WTC11 (cell line): ENCODE data around the gene SLC17A8. TPM values are rescaled to one million over a fixed set of nuclear protein-coding genes. Genes with fewer than 3 reads are reported as not detected.

Experiments used
- ATAC-seq: fragments of 200-7000 bp; cut with Tn5 transposase; 2 replicates; pipeline ENCODE4 v1.10.0; 2021; ENCODE audit warnings: mild to moderate bottlenecking, moderate library complexity
- CTCF ChIA-PET: fragments of 300-600 bp; sonication (Branson Sonifier 250); formaldehyde crosslinking; loops from one replicate; lab custom pipeline; 2021; ENCODE audit warnings: antibody characterized with exemption; lab: Charles Lee
- POLR2A ChIA-PET: fragments of 350-600 bp; sonication (Branson Sonifier 250); formaldehyde crosslinking; loops from one replicate; lab custom pipeline; 2021; ENCODE audit warnings: antibody characterized with exemption; lab: Charles Lee
- DNase-seq: peaks from one replicate; pipeline ENCODE4 v3.0.0; 2021; ENCODE audit warnings: low spot score
- H3K27ac Mint-ChIP-seq: 2 replicates; pipeline ENCODE4 v1.8.0; 2021; ENCODE audit warnings: mixed read lengths
- H3K27me3 Mint-ChIP-seq: 2 replicates; pipeline ENCODE4 v1.8.0; 2021; ENCODE audit warnings: low read depth, mild to moderate bottlenecking, moderate library complexity, mixed read lengths
- H3K36me3 Mint-ChIP-seq: 2 replicates; pipeline ENCODE4 v1.8.0; 2021; ENCODE audit warnings: mixed read lengths
- H3K4me1 Mint-ChIP-seq: 2 replicates; pipeline ENCODE4 v1.8.0; 2022; ENCODE audit warnings: mixed read lengths
- H3K4me3 Mint-ChIP-seq: 2 replicates; pipeline ENCODE4 v1.8.0; 2021; ENCODE audit warnings: mild to moderate bottlenecking, moderate library complexity, mixed read lengths
- H3K9me3 Mint-ChIP-seq: 2 replicates; pipeline ENCODE4 v1.8.0; 2021; ENCODE audit warnings: mixed read lengths
- CBFB ChIP-seq: sonication (generic); formaldehyde crosslinking; IDR thresholded peaks from 2 replicates; pipeline ENCODE4 v1.8.1; 2022; ENCODE audit warnings: mild to moderate bottlenecking, low read depth, missing genetic modification reagents
- ELF4 ChIP-seq: sonication (generic); formaldehyde crosslinking; IDR thresholded peaks from 2 replicates; pipeline ENCODE4 v1.8.1; 2022; ENCODE audit warnings: low read depth, mild to moderate bottlenecking, moderate library complexity, missing genetic modification reagents
- ESRRA ChIP-seq: sonication (generic); formaldehyde crosslinking; IDR thresholded peaks from 2 replicates; pipeline ENCODE4 v1.8.1; 2022; ENCODE audit warnings: mild to moderate bottlenecking, missing genetic modification reagents, borderline replicate concordance
- FOXJ3 ChIP-seq: sonication (generic); formaldehyde crosslinking; IDR thresholded peaks from 2 replicates; pipeline ENCODE4 v1.9.0; 2021; ENCODE audit warnings: missing genetic modification reagents, mild to moderate bottlenecking, borderline replicate concordance
- FOXP1 ChIP-seq: sonication (generic); formaldehyde crosslinking; IDR thresholded peaks from 2 replicates; pipeline ENCODE4 v1.8.0; 2022; ENCODE audit warnings: missing genetic modification reagents, mild to moderate bottlenecking, moderate library complexity, borderline replicate concordance
- GRHL2 ChIP-seq: fragments of 250-450 bp; sonication (Bioruptor Pico); IDR thresholded peaks from 2 replicates; pipeline ENCODE4 v1.8.0; 2022; ENCODE audit warnings: mild to moderate bottlenecking, moderate library complexity; ENCODE audit not compliant: insufficient replicate concordance, severe bottlenecking
- GTF2I ChIP-seq: fragments of 250-450 bp; sonication (Bioruptor Pico); conservative IDR thresholded peaks from 2 replicates; pipeline ENCODE4 v1.4.0; 2021; ENCODE audit warnings: mild to moderate bottlenecking
- HMGA2 ChIP-seq: fragments of 250-450 bp; sonication (Bioruptor Pico); IDR thresholded peaks from 2 replicates; pipeline ENCODE4 v1.4.0; 2021; ENCODE audit warnings: mild to moderate bottlenecking, moderate library complexity
- JAZF1 ChIP-seq: fragments of 250-450 bp; sonication (Bioruptor Pico); IDR thresholded peaks from 2 replicates; pipeline ENCODE4 v1.9.0; 2021; ENCODE audit warnings: moderate library complexity, mild to moderate bottlenecking, inconsistent platforms
- JUN ChIP-seq: sonication (generic); formaldehyde crosslinking; IDR thresholded peaks from 2 replicates; pipeline ENCODE4 v1.8.0; 2023; ENCODE audit warnings: mild to moderate bottlenecking, missing genetic modification reagents
- KAT7 ChIP-seq: sonication (generic); formaldehyde crosslinking; IDR thresholded peaks from 2 replicates; pipeline ENCODE4 v1.8.1; 2023; ENCODE audit warnings: missing genetic modification reagents, mild to moderate bottlenecking, borderline replicate concordance
- NFE2L1 ChIP-seq: sonication (generic); formaldehyde crosslinking; IDR thresholded peaks from 2 replicates; pipeline ENCODE4 v1.8.1; 2023; ENCODE audit warnings: missing genetic modification reagents
- NFYB ChIP-seq: sonication (generic); formaldehyde crosslinking; conservative IDR thresholded peaks from 2 replicates; pipeline ENCODE4 v1.8.0; 2022; ENCODE audit warnings: low read depth, missing genetic modification reagents
- NR1H2 ChIP-seq: sonication (generic); formaldehyde crosslinking; IDR thresholded peaks from 2 replicates; pipeline ENCODE4 v1.9.0; 2021; ENCODE audit warnings: mild to moderate bottlenecking, moderate library complexity, missing genetic modification reagents
- RELA ChIP-seq: sonication (generic); formaldehyde crosslinking; IDR thresholded peaks from 2 replicates; pipeline ENCODE4 v1.8.1; 2022; ENCODE audit warnings: missing genetic modification reagents, mild to moderate bottlenecking, borderline replicate concordance
- SMAD3 ChIP-seq: sonication (generic); formaldehyde crosslinking; IDR thresholded peaks from 2 replicates; pipeline ENCODE4 v1.8.0; 2022; ENCODE audit warnings: missing genetic modification reagents, mild to moderate bottlenecking, borderline replicate concordance
- SMAD4 ChIP-seq: sonication (generic); formaldehyde crosslinking; IDR thresholded peaks from 2 replicates; pipeline ENCODE4 v1.8.0; 2022; ENCODE audit warnings: mild to moderate bottlenecking, missing genetic modification reagents
- TEAD1 ChIP-seq: sonication (generic); formaldehyde crosslinking; IDR thresholded peaks from 2 replicates; pipeline ENCODE4 v1.8.0; 2022; ENCODE audit warnings: mild to moderate bottlenecking, missing genetic modification reagents
- TP53 ChIP-seq: sonication (generic); formaldehyde crosslinking; IDR thresholded peaks from 2 replicates; pipeline ENCODE4 v1.8.1; 2023; ENCODE audit warnings: mild to moderate bottlenecking, missing genetic modification reagents
- ZNF263 ChIP-seq: sonication (generic); formaldehyde crosslinking; IDR thresholded peaks from 2 replicates; pipeline ENCODE4 v1.8.1; 2022; ENCODE audit warnings: low read depth, mild to moderate bottlenecking, moderate library complexity, missing genetic modification reagents
- ZNF416 ChIP-seq: fragments of 250-450 bp; sonication (Bioruptor Pico); IDR thresholded peaks from 2 replicates; pipeline ENCODE4 v1.9.0; 2021; ENCODE audit warnings: mild to moderate bottlenecking, inconsistent platforms
- ZNF671 ChIP-seq: fragments of 250-450 bp; sonication (Bioruptor Pico); IDR thresholded peaks from 2 replicates; pipeline ENCODE4 v1.8.0; 2021; ENCODE audit warnings: mild to moderate bottlenecking
- total RNA-seq: library from RNA; stranded (reverse); gene quantifications from 3 replicates; pipeline ENCODE4 v1.2.3, GENCODE V29; 2021
- TF ChIP-seq, protein P1 (sequence below): sonication (generic); formaldehyde crosslinking; conservative IDR thresholded peaks from 2 replicates; pipeline ENCODE4 v1.8.1; 2022; ENCODE audit warnings: mild to moderate bottlenecking, missing genetic modification reagents
- TF ChIP-seq, protein P2 (sequence below): fragments of 250-450 bp; sonication (Bioruptor Pico); IDR thresholded peaks from 2 replicates; pipeline ENCODE4 v1.9.0; 2021; ENCODE audit warnings: mild to moderate bottlenecking, borderline replicate concordance
- TF ChIP-seq, protein P3 (sequence below): sonication (generic); formaldehyde crosslinking; IDR thresholded peaks from 2 replicates; pipeline ENCODE4 v1.8.1; 2023; ENCODE audit warnings: mild to moderate bottlenecking, missing genetic modification reagents
- TF ChIP-seq, protein P4 (sequence below): fragments of 250-450 bp; sonication (Bioruptor Pico); IDR thresholded peaks from 2 replicates; pipeline ENCODE4 v1.9.0; 2021; ENCODE audit warnings: moderate library complexity, mild to moderate bottlenecking, inconsistent platforms, borderline replicate concordance

The SLC17A8 gene
- total RNA-seq, 1 experiment from 2014 or later, result 0.26 TPM

DNA sequence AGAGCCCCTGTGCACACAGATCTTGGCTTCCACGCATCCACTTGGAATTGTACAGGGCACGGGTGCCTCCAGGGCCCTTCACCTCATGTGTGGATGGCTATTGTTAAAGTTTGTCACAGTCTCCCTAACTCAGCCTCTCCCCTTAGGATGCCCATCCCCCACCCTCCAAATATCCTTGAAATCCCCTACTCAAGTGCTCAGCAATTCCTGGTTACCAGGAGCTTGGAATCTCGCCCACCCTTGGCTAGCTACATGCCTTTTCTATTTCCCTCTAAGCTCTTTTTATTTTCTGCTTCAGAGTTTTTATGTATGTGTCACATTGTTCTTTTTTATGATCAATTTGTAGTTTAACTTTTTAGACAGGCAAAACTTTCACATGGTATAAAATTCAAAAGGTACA is 103.8 kb downstream of the SLC17A8 start:
- H3K4me3 Mint-ChIP-seq, result no peak overlapping the region
- no peak for DNase-seq

DNA sequence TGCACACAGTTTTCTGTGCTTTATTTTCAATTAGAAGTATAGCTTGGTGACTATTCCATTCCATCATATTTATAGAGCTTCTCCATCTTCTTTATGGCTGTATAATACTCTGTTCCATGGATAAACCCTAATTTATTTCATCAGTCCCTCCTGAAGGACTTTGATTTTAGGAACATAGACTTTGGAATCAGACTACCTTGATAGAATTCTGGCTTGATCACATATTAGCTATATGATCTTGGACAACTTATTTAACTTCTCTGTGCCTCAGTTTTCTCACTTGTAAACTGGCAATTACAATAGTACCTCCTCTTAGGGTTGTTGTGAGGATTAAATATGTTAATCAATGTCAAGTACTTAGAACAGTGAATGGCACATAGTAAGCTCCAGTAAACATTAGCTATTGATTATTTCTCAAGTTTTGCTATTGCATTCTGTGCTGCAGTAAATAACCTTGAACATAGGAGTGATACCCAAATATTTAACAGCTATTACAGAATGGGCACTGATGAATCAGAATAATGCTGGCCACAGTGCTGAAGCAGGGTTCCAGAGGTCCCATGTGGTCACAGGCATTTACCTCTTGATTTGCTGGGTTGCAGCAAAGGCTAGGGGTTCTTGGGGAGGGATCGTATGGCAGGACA is 104.6 kb downstream of the SLC17A8 start:
- no peak overlapping the region for H3K27ac Mint-ChIP-seq
- POLR2A ChIA-PET, result interaction anchor here (0.9 kb wide), 1 partner anchor 11 kb away, joined by 3 read pairs; no protein-coding TSS in a partner anchor
- H3K36me3 Mint-ChIP-seq, result no peaks in the 10 kb centered on the region
- no peaks in the 10 kb centered on the region for H3K27me3 Mint-ChIP-seq
- H3K4me1 Mint-ChIP-seq, result peaks cover 10% of the 10 kb centered on the region
- CTCF ChIA-PET, result interaction anchor here (0.6 to 1.8 kb wide), 3 partner anchors 14 to 113 kb away, joined by 3 to 8 read pairs (median 4); no protein-coding TSS in a partner anchor
- no peaks in the 10 kb centered on the region for H3K9me3 Mint-ChIP-seq
- no peak overlapping the region for H3K4me3 Mint-ChIP-seq
- TF ChIP-seq HMGA2 (CRISPR knock-in tag) (no peak), CBFB (no peak), TEAD1 (no peak), ELF4 (CRISPR knock-in tag) (no peak), KAT7 (no peak), FOXP1 (CRISPR knock-in tag) (no peak), TP53 (CRISPR knock-in tag) (no peak), NFYB (CRISPR knock-in tag) (no peak), GRHL2 (CRISPR knock-in tag) (no peak), RELA (CRISPR knock-in tag) (no peak)
- TF ChIP-seq, protein P1, sequence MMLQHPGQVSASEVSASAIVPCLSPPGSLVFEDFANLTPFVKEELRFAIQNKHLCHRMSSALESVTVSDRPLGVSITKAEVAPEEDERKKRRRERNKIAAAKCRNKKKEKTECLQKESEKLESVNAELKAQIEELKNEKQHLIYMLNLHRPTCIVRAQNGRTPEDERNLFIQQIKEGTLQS (CRISPR knock-in tag), result no peak
- TF ChIP-seq, protein P2, sequence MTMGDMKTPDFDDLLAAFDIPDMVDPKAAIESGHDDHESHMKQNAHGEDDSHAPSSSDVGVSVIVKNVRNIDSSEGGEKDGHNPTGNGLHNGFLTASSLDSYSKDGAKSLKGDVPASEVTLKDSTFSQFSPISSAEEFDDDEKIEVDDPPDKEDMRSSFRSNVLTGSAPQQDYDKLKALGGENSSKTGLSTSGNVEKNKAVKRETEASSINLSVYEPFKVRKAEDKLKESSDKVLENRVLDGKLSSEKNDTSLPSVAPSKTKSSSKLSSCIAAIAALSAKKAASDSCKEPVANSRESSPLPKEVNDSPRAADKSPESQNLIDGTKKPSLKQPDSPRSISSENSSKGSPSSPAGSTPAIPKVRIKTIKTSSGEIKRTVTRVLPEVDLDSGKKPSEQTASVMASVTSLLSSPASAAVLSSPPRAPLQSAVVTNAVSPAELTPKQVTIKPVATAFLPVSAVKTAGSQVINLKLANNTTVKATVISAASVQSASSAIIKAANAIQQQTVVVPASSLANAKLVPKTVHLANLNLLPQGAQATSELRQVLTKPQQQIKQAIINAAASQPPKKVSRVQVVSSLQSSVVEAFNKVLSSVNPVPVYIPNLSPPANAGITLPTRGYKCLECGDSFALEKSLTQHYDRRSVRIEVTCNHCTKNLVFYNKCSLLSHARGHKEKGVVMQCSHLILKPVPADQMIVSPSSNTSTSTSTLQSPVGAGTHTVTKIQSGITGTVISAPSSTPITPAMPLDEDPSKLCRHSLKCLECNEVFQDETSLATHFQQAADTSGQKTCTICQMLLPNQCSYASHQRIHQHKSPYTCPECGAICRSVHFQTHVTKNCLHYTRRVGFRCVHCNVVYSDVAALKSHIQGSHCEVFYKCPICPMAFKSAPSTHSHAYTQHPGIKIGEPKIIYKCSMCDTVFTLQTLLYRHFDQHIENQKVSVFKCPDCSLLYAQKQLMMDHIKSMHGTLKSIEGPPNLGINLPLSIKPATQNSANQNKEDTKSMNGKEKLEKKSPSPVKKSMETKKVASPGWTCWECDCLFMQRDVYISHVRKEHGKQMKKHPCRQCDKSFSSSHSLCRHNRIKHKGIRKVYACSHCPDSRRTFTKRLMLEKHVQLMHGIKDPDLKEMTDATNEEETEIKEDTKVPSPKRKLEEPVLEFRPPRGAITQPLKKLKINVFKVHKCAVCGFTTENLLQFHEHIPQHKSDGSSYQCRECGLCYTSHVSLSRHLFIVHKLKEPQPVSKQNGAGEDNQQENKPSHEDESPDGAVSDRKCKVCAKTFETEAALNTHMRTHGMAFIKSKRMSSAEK (CRISPR knock-in tag), result no peak
- TF ChIP-seq, protein P3, sequence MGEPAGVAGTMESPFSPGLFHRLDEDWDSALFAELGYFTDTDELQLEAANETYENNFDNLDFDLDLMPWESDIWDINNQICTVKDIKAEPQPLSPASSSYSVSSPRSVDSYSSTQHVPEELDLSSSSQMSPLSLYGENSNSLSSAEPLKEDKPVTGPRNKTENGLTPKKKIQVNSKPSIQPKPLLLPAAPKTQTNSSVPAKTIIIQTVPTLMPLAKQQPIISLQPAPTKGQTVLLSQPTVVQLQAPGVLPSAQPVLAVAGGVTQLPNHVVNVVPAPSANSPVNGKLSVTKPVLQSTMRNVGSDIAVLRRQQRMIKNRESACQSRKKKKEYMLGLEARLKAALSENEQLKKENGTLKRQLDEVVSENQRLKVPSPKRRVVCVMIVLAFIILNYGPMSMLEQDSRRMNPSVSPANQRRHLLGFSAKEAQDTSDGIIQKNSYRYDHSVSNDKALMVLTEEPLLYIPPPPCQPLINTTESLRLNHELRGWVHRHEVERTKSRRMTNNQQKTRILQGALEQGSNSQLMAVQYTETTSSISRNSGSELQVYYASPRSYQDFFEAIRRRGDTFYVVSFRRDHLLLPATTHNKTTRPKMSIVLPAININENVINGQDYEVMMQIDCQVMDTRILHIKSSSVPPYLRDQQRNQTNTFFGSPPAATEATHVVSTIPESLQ (CRISPR knock-in tag), result no peak
- TF ChIP-seq, protein P4, sequence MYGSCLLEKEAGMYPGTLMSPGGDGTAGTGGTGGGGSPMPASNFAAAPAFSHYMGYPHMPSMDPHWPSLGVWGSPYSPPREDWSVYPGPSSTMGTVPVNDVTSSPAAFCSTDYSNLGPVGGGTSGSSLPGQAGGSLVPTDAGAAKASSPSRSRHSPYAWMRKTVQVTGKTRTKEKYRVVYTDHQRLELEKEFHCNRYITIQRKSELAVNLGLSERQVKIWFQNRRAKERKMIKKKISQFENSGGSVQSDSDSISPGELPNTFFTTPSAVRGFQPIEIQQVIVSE (CRISPR knock-in tag), result no peak
- no peak for DNase-seq
- ATAC-seq, result no peak

More for the DNA sequence above, 103.8 kb downstream of the SLC17A8 start:
- H3K4me1 Mint-ChIP-seq, result peaks cover 10% of the 10 kb centered on the region
- H3K27me3 Mint-ChIP-seq, result no peaks in the 10 kb centered on the region
- CTCF ChIA-PET, result interaction anchor here (0.6 to 1.8 kb wide), 4 partner anchors 13 to 113 kb away, joined by 3 to 8 read pairs (median 4); no protein-coding TSS in a partner anchor
- peak; percentile 53 for ATAC-seq
- POLR2A ChIA-PET, result interaction anchor here (0.9 kb wide), 1 partner anchor 10 kb away, joined by 3 read pairs; no protein-coding TSS in a partner anchor
- TF ChIP-seq NFE2L1 (no peak), FOXJ3 (CRISPR knock-in tag) (no peak), ZNF671 (CRISPR knock-in tag) (no peak), SMAD4 (no peak), JAZF1 (CRISPR knock-in tag) (no peak), SMAD3 (CRISPR knock-in tag) (no peak), JUN (CRISPR knock-in tag) (no peak), NR1H2 (no peak), ZNF416 (CRISPR knock-in tag) (no peak), ZNF263 (CRISPR knock-in tag) (no peak), ELF4 (CRISPR knock-in tag) (no peak), ESRRA (CRISPR knock-in tag) (no peak), GTF2I (CRISPR knock-in tag) (no peak)
- H3K27ac Mint-ChIP-seq, result 0 out of 2 replicates have a peak overlapping the region, but pooled peaks have one; percentile 9
- no peaks in the 10 kb centered on the region for H3K9me3 Mint-ChIP-seq
- no peaks in the 10 kb centered on the region for H3K36me3 Mint-ChIP-seq
